Kidney (tissue), 14 donors: ENCODE results near the gene SEMA6B. TPM values are rescaled to one million over a fixed set of nuclear protein-coding genes. Genes with fewer than 3 reads are reported as not detected.

ENCODE experiments used
- DNase-seq, 5 donors: peaks; one replicate each; pipeline ENCODE4 v3.0.0-alpha.2; 2013 to 2020
- FAIRE-seq: peaks from 2 replicates; lab custom pipeline; 2012; peaks lifted over from hg19 to GRCh38; lab: Jason Lieb, UNC
- H3K27ac ChIP-seq, 2 donors: one replicate each; pipeline ENCODE4 v1.7.0; 2013; ENCODE audit warnings: low read depth in 2 of 2, low read length in 2 of 2, inconsistent platforms in 1 of 2
- H3K27me3 ChIP-seq: one replicate; pipeline ENCODE4 v1.7.1; 2013; ENCODE audit warnings: low read length, inconsistent platforms; ENCODE audit not compliant: control insufficient read depth, insufficient read depth
- H3K36me3 ChIP-seq, 3 donors: one replicate each; pipeline versions ENCODE4 v1.7.0 to v1.7.1; 2013; ENCODE audit warnings: low read length in 3 of 3, control low read depth in 1 of 3, inconsistent platforms in 1 of 3; ENCODE audit not compliant: insufficient read depth in 3 of 3, control insufficient read depth in 2 of 3
- H3K4me1 ChIP-seq, 3 donors: one replicate each; pipeline versions ENCODE4 v1.7.0 to v1.7.1; 2013; ENCODE audit warnings: low read length in 3 of 3, inconsistent platforms in 1 of 3, low read depth in 1 of 3; ENCODE audit not compliant: control insufficient read depth in 2 of 3, insufficient read depth in 2 of 3
- H3K4me3 ChIP-seq, 3 donors: one replicate each; pipeline versions ENCODE4 v1.7.0 to v1.8.1; 2013; ENCODE audit warnings: low read length in 3 of 3, control low read depth in 1 of 3, inconsistent platforms in 1 of 3
- H3K9ac ChIP-seq, 3 donors: one replicate each; pipeline versions ENCODE4 v1.7.0 to v1.7.1; 2013; ENCODE audit warnings: low read length in 3 of 3, control low read depth in 1 of 3, inconsistent platforms in 1 of 3
- H3K9me3 ChIP-seq, 3 donors: one replicate each; pipeline versions ENCODE4 v1.7.0 to v1.7.1; 2013; ENCODE audit warnings: low read length in 3 of 3, control low read depth in 1 of 3, inconsistent platforms in 1 of 3; ENCODE audit not compliant: control insufficient read depth in 2 of 3, insufficient read depth in 1 of 3
- CTCF ChIP-seq: IDR thresholded peaks from 3 replicates; pipeline ENCODE4 v1.5.1; 2012; ENCODE audit warnings: mild to moderate bottlenecking, moderate library complexity, borderline replicate concordance; ENCODE audit not compliant: insufficient read depth; ENCODE audit errors: extremely low read depth
- intact Hi-C: fragments of 100-400 bp; cut with DNase I; formaldehyde crosslinking; loops from one replicate; pipeline ENCODE4 v1.11.1; 2022
- polyA plus RNA-seq: library from polyadenylated mRNA; stranded (reverse); fragments of 350-450 nt; fragmentation: Illumina TruSeq; extraction: RNeasy Lipid Tissue Mini Kit (QIAGEN cat#74804); gene quantifications from one replicate; pipeline ENCODE4 v1.2.3, GENCODE V29; 2014; ENCODE audit warnings: low read depth, low replicate concordance; ENCODE audit not compliant: insufficient read depth
- total RNA-seq: library from RNA; stranded (reverse); fragmentation: NEBNext Ultra II Directional; extraction: Animal tissue kit (Norgen Biotek cat#: 25700); gene quantifications from one replicate; pipeline ENCODE4 v1.2.1, GENCODE V29; 2021
- donor health status: control.
- donor health status: control.
- donor health status: control.
- donor health status: control.
- donor health status: control.
- donor health status: DM: yes; HTN: yes; CAD: no.
- donor health status: Normal renal cell carcinoma (clear cell type).

SEMA6B gene
- total and polyA plus RNA-seq, 2 donors from 2014 or later = 2.6 to 17.7 TPM

GRCh38 chr19:4576016-4576933 lies 16.8 kb upstream of the SEMA6B start:
- intact Hi-C loops = no loop called here
- Histone ChIP-seq H3K4me1 (peaks cover 0 to 5% (median 0%) of the 10 kb centered on the region in 3 donors), H3K36me3 (no peaks in the 10 kb centered on the region), H3K4me3 (no peak overlapping the region), H3K27me3 (peaks cover 4% of the 10 kb centered on the region), H3K9me3 (no peaks in the 10 kb centered on the region), H3K27ac (peak overlapping the region in 1 of 2 donors; percentile 80), H3K9ac (no peak overlapping the region)
- FAIRE-seq (no peak), DNase-seq (peak; percentile 56 to 85 (median 74))
- TF ChIP-seq CTCF = peak; percentile 59

GRCh38 chr19:4575267-4576015 lies 16.0 kb upstream of the SEMA6B start:
- H3K4me1 ChIP-seq = peaks cover 0 to 5% (median 0%) of the 10 kb centered on the region in 3 donors
- no peak for FAIRE-seq
- H3K27ac ChIP-seq = peak overlapping the region; percentile 32 to 80
- no peak for TF ChIP-seq CTCF
- no peak overlapping the region for H3K9ac ChIP-seq
- intact Hi-C loops = no loop called here
- no peaks in the 10 kb centered on the region for H3K9me3 ChIP-seq
- DNase-seq = peak; percentile 70 to 97 (median 80)
- H3K4me3 ChIP-seq = no peak overlapping the region
- peaks cover 4% of the 10 kb centered on the region for H3K27me3 ChIP-seq
- H3K36me3 ChIP-seq = no peaks in the 10 kb centered on the region

GRCh38 chr19:4573682-4574081 lies 14.2 kb upstream of the SEMA6B start:
- intact Hi-C loops = no loop called here
- FAIRE-seq (no peak), DNase-seq (no peak)
- peaks cover 0 to 5% (median 0%) of the 10 kb centered on the region in 3 donors for H3K4me1 ChIP-seq
- H3K9ac ChIP-seq = no peak overlapping the region
- no peak overlapping the region for H3K27ac ChIP-seq
- H3K4me3 ChIP-seq = no peak overlapping the region
- H3K9me3 ChIP-seq = no peaks in the 10 kb centered on the region
- no peak for TF ChIP-seq CTCF
- no peaks in the 10 kb centered on the region for H3K36me3 ChIP-seq
- no peaks in the 10 kb centered on the region for H3K27me3 ChIP-seq
